Activated CD4-positive, alpha-beta T cell treated with anti-CD3 and anti-CD28 coated beads for 1 hour (primary cell): ENCODE results near the gene VTI1A.
"Not testable (repeated sequence)": the region's sequence is repeated elsewhere in the genome, so short reads cannot be mapped to it uniquely, and the experiment has no call there.

Experiments used
- DNase-seq: peaks from one replicate; pipeline ENCODE4 v3.0.0-alpha.2; 2020

VTI1A gene

GRCh38 chr10:112454910-112455779, 8.1 kb downstream of the VTI1A start:
- DNase-seq: no peak

- DNase-seq: no peak
These were observed 9.5 kb downstream of the VTI1A start for GRCh38 chr10:112456533-112456932.

GRCh38 chr10:112460366-112460765, 13.4 kb downstream of the VTI1A start:
- no peak for DNase-seq

- DNase-seq: no peak
These were observed 14.2 kb downstream of the VTI1A start for GRCh38 chr10:112461029-112461887.

- not testable (repeated sequence) for DNase-seq
These were observed 17.1 kb downstream of the VTI1A start for GRCh38 chr10:112464074-112464473.

GRCh38 chr10:112465299-112465883, 18.4 kb downstream of the VTI1A start:
- no peak for DNase-seq

GRCh38 chr10:112466802-112467201, 19.8 kb downstream of the VTI1A start:
- no peak for DNase-seq

GRCh38 chr10:112467541-112468075, 20.6 kb downstream of the VTI1A start:
- DNase-seq: no peak

GRCh38 chr10:112471878-112472487, 25.0 kb downstream of the VTI1A start:
- DNase-seq: no peak

GRCh38 chr10:112475575-112476218, 28.7 kb downstream of the VTI1A start:
- no peak for DNase-seq

- no peak for DNase-seq
These were observed 34.6 kb downstream of the VTI1A start for GRCh38 chr10:112481602-112482001.

- DNase-seq: no peak
These were observed 37.4 kb downstream of the VTI1A start for GRCh38 chr10:112484399-112484798.

GRCh38 chr10:112487964-112488363, 40.9 kb downstream of the VTI1A start:
- DNase-seq: no peak

GRCh38 chr10:112490545-112490944, 43.5 kb downstream of the VTI1A start:
- no peak for DNase-seq

- no peak for DNase-seq
These were observed 44.1 kb downstream of the VTI1A start for GRCh38 chr10:112491144-112491543.

- no peak for DNase-seq
These were observed 45.7 kb downstream of the VTI1A start for GRCh38 chr10:112492736-112493135.

GRCh38 chr10:112497347-112497950, 50.4 kb downstream of the VTI1A start:
- DNase-seq: no peak

- DNase-seq: no peak
These were observed 51.8 kb downstream of the VTI1A start for GRCh38 chr10:112498806-112499205.

GRCh38 chr10:112499985-112500384, 53.0 kb downstream of the VTI1A start:
- not testable (repeated sequence) for DNase-seq

- no peak for DNase-seq
These were observed 55.5 kb downstream of the VTI1A start for GRCh38 chr10:112502536-112502935.

GRCh38 chr10:112503643-112504042, 56.6 kb downstream of the VTI1A start:
- DNase-seq: no peak

GRCh38 chr10:112507046-112507445, 60.0 kb downstream of the VTI1A start:
- DNase-seq: no peak
